ENCODE results near the gene E2F4.
A peak's percentile ranks its signal among the peaks of the same experiment; 100 is the strongest.

Gene E2F4

DNA sequence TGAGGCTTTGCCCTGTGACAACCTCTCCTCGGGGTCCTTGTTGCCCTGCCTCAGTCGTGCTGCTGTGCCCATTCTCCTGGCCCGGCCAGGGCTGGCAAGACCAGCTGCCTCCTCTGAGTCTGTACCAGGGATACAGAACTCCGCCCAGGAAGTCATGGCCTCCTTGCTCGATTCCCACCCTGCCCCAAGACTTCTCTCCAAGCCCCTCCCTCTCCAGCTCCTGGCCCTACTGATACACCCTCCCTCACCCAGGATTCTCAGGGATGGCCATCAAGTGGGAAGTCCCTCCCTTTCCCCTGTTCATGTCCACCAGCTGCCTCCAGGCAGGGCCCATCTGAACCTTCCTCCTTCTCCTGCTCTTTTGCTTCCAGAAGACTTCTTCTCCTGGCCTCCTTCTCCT, 23.8 kb downstream of the E2F4 start:
- in situ Hi-C loops (cut with HindIII; ENCODE audit: low pct_unique_long_range_greater_than_20kb, low sequenced_read_pairs) = no loop called here
- DNase-seq (ENCODE audit: low read depth in 1 of 2, low spot score in 1 of 2) = no peak
- no peak for TF ChIP-seq JUND (IDR thresholded peaks at IDR 0.05; ENCODE audit: low read depth)

DNA sequence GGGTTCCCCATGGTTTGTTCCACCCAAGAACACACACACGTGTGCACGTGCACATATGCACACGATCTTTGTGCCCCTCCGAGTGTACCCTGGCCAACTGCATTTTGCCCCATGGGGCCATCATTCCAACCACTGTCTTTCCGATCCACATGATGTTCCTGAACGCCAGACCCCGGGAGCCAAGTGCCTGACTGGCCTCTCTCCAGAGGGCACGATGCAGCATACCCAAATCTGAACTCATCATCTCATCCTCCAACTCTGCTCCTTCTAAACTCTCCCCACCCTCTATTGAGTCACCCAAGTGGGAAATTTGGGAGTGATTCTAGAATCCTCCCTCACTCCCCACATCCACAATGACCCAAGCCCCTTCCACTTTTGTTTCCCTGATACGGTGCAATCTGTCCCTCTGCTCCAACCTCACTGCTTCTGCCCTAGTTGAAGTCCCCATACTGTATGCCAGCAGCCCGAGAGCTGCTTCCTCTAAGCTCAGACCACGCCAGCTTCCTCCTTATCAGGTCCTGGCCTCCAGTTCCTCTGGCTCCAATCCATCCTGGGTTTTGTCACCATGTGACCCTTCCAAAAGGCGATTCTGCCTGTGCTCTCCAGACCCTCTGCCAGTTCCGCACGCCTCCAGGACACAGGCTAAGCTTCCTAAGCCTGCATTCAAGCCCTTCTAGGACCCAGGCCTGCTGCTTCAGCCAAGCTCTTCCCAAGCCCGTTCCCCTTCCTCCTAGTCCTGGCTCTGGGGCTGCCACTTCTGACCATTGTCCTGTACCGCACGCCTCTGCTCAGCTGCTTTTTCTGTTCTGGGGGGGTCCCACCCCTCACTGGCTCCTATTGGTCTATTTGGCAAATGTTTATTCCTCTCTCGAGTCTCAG, 24.9 kb downstream of the E2F4 start:
- in situ Hi-C loops (cut with HindIII; ENCODE audit: low pct_unique_long_range_greater_than_20kb, low sequenced_read_pairs) = no loop called here
- no peak for TF ChIP-seq JUND (IDR thresholded peaks at IDR 0.05; ENCODE audit: low read depth)
- DNase-seq (ENCODE audit: low read depth in 1 of 2, low spot score in 1 of 2) = no peak

DNA sequence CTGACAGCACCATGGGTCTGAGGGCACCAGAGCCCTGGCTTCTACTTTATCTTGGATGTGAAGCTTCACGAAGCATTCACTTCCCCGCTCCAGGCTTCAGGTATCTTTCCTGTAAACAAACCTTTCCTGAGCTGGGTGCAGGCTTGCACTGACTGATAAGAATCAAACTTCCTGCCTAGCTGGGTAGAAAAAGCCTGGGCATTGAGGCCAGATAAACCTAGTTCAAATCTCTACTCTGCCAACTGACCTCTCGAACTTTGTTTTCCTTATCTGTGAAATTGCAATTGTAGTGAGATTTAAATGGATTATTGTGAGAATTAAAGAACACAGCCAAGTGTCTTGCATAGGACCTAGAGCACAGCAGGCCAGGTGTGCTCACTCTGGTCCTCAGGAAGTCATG, 32.0 kb downstream of the E2F4 start:
- DNase-seq (ENCODE audit: low read depth in 1 of 2, low spot score in 1 of 2) = no peak
- in situ Hi-C loops (cut with HindIII; ENCODE audit: low pct_unique_long_range_greater_than_20kb, low sequenced_read_pairs) = no loop called here
- no peak for TF ChIP-seq JUND (IDR thresholded peaks at IDR 0.05; ENCODE audit: low read depth)

GRCh38 chr16:67226295-67226803, 34.4 kb downstream of the E2F4 start:
- TF ChIP-seq JUND (IDR thresholded peaks at IDR 0.05; ENCODE audit: low read depth) = no peak
- in situ Hi-C loops (cut with HindIII; ENCODE audit: low pct_unique_long_range_greater_than_20kb, low sequenced_read_pairs) = no loop called here
- DNase-seq (ENCODE audit: low read depth in 1 of 2, low spot score in 1 of 2) = no peak

DNA sequence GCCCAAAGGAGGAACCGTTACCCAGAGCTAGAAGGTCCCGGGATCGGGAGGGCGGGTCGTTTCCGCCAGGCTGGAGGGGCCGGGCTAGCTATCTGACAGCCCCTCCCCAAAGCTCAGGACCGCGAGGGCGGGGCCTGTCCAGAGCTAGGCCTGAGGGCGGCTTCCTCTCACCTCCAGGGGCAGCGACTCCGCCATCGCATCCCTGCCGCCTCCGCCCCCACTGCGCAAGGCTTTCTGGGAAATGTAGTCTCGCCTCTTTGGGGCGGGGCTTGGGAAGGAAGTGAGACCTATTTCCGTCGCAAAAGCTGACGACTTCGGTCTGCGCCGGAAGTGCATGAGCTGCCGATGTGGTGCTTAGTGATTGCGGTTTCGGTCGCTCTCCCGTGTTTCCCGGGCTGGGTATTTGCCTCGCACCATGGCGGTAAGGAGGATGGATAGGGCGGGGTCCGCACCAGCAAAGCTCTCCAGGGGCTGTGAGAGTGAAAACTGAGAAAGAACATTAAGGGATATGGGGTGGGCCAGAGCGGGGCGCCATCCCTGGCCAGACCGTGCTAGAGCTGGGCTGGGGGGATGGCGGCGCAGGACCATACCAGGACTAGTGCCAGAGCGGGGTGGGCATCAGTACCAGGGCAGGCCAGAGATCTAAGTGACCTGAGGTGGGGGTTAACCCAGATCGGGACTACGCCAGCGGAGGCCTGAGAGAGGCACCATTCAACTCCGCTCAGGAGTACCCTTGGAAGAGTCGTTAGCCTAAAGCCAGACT, 35.0 kb downstream of the E2F4 start, which contains the start of gene TMEM208:
TSS of gene TMEM208 (plus strand) at position 327 of the 763 bp plus-strand sequence. CDS start at position 416, 89 bp downstream.
- in situ Hi-C loops (cut with HindIII; ENCODE audit: low pct_unique_long_range_greater_than_20kb, low sequenced_read_pairs) = no loop called here
- peak; percentile 82 to 98 for DNase-seq (ENCODE audit: low read depth in 1 of 2, low spot score in 1 of 2)
- no peak for TF ChIP-seq JUND (IDR thresholded peaks at IDR 0.05; ENCODE audit: low read depth)

DNA sequence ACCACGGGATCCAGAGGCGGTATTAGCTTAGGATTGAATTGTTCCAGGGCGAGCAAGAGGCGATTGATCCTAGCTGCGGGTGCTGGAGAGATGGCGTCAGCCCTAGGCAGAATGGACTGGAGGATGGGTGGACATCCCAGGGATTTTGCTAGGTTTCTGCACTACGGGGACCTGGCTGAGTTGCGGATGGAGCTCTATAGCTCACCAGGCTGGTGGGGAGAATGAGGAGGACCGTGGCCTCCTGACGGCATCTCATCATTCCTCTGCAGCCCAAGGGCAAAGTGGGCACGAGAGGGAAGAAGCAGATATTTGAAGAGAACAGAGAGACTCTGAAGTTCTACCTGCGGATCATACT, 35.6 kb downstream of the E2F4 start:
- no peak for DNase-seq (ENCODE audit: low read depth in 1 of 2, low spot score in 1 of 2)
- no peak for TF ChIP-seq JUND (IDR thresholded peaks at IDR 0.05; ENCODE audit: low read depth)
- in situ Hi-C loops (cut with HindIII; ENCODE audit: low pct_unique_long_range_greater_than_20kb, low sequenced_read_pairs) = no loop called here

GRCh38 chr16:67228034-67228785, 36.3 kb downstream of the E2F4 start:
- TF ChIP-seq JUND (IDR thresholded peaks at IDR 0.05; ENCODE audit: low read depth) = no peak
- DNase-seq (ENCODE audit: low read depth in 1 of 2, low spot score in 1 of 2) = no peak
- in situ Hi-C loops (cut with HindIII; ENCODE audit: low pct_unique_long_range_greater_than_20kb, low sequenced_read_pairs) = no loop called here

DNA sequence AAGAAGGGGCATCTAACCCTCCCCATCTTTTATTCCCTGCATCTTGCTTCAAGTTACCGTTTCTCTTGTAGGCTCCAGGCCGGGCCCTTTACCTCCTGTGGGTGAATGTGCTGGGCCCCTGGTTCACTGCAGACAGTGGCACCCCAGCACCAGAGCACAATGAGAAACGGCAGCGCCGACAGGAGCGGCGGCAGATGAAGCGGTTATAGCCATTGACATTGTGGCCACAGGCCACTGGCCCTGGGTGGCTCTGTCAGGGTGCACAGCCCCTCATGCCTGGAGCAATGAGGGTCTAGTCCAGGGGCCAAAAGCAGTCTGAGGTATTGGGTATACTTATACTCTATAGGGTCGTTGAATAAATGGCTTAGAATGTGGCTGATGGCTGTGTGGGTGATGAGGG, 37.0 kb downstream of the E2F4 start:
- in situ Hi-C loops (cut with HindIII; ENCODE audit: low pct_unique_long_range_greater_than_20kb, low sequenced_read_pairs) = no loop called here
- no peak for DNase-seq (ENCODE audit: low read depth in 1 of 2, low spot score in 1 of 2)
- TF ChIP-seq JUND (IDR thresholded peaks at IDR 0.05; ENCODE audit: low read depth) = no peak

- no peak for DNase-seq (ENCODE audit: low read depth in 1 of 2, low spot score in 1 of 2)
- in situ Hi-C loops (cut with HindIII; ENCODE audit: low pct_unique_long_range_greater_than_20kb, low sequenced_read_pairs) = no loop called here
- TF ChIP-seq JUND (IDR thresholded peaks at IDR 0.05; ENCODE audit: low read depth) = no peak
Measured at GRCh38 chr16:67229906-67230808, 38.2 kb downstream of the E2F4 start.

DNA sequence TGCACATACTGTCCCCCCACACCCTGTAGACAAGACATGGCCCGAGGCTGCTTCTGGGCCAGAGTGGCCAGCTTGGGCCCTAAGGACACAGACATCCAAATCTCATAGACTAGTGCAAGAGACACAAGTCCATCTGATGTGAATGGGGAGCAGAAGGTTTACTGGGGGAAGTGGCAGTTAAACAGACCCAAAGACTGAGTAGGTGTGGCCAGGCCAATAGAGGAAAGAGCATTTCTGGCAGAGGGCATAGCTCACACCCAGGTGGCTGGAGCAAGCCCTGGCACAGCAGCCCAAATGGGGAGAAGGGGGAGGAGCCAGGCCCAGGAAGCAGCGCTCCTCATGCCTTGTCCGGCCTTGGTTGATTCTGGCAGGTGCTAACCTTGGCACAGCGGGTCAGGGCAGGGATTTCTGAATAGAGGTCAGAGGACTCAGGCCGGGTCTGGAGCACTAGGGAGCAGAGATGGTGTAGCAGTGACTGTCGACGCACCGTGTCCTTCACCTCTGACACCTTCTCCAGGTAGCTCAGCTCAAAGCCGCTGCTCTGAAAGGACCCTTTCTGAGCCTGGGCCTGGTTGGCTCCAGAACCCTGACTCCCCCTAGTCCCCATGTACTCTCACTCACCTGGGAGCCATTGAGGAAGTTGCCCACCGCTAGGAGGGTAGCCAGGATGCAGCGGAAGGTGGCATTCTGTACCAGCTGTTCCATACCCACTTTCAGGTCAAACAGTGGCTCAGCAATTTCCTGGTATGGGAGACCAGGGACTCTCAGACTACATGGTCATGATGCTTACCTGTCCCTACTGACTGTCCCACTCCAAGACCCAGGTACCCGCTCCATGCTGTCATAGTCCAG, 39.1 kb downstream of the E2F4 start:
- no peak for DNase-seq (ENCODE audit: low read depth in 1 of 2, low spot score in 1 of 2)
- in situ Hi-C loops (cut with HindIII; ENCODE audit: low pct_unique_long_range_greater_than_20kb, low sequenced_read_pairs) = no loop called here
- no peak for TF ChIP-seq JUND (IDR thresholded peaks at IDR 0.05; ENCODE audit: low read depth)

DNA sequence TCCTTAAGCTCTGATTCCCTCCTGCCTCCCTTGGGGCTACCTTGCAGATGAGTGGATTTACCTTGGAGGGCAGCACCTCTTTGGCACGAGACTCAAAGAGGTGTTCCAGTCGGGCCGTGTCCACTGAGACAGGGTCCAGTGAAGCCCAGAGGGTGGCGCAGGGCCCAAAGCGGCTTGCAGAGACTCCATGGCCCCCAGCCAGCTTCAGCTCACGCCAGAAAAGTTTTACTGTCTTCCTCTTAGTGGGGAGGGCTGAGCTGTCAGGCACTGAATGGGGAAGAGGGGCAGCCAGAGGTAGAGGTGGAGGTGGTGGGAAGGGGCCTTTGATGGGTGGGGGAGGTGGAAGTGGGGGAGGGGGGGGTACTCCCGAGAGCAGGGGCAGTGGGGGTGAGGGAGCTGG, 41.6 kb downstream of the E2F4 start:
- DNase-seq (ENCODE audit: low read depth in 1 of 2, low spot score in 1 of 2) = no peak
- no peak for TF ChIP-seq JUND (IDR thresholded peaks at IDR 0.05; ENCODE audit: low read depth)
- in situ Hi-C loops (cut with HindIII; ENCODE audit: low pct_unique_long_range_greater_than_20kb, low sequenced_read_pairs) = no loop called here
